GM19351 (cell line): ENCODE data around the gene CACNA1C.

Experiments used
- ATAC-seq: cut with Tn5 transposase; IDR thresholded peaks from one replicate; pipeline ENCODE4 v1.9.1; 2021; ENCODE audit warnings: mild to moderate bottlenecking, moderate library complexity; ENCODE audit not compliant: unreplicated experiment

Gene CACNA1C

GRCh38 chr12:2633176-2633824 lies 580.5 kb downstream of the CACNA1C start:
- no peak for ATAC-seq

DNA sequence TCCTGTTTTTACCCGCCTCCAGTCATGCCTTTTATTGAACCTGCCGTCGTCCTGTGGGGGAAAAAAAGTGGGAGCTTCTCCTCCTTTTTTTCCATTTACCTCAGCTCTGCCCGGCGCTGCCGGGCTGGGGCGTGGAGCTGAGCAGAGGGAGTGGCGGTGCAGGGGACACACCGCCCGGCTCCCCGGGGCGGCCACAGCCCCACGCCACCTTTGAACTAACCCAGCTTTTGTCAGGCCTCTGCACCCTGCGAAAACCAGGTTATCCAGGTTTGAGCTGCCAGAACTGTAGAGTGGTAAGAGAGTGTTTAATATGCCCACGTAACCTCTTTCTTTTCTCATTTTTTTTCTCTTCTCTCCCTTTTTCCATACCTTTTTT lies 581.0 kb downstream of the CACNA1C start:
- ATAC-seq, result no peak

- no peak for ATAC-seq
These were observed 581.7 kb downstream of the CACNA1C start for GRCh38 chr12:2634471-2634870.

DNA sequence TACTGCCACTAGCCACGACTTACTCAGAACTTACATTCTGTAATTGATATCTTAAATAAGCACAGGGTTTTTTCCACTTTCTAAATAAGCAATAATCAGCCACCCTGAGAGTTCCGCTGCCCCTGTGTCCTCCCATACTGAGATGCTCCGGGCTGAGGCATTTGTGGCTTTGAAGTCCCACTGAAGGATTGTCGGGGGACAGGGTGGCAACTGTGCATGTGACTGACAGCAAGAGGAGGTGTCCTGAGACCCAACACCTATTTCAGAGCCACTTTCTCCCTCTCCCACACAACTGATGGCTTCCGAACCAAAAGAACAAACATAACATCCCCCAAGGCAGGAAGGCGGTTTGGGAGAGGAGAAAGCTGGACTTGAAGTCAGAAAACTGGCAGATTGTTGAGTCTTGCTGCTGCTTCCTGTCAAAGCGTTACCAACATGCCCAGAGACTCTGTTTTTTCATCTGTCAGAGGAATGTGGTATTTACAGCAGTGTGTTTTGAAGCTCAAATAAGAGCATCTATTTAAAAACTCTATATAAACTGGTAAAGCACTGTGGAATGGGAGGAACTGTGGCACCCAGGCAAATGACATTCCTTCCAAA lies 584.1 kb downstream of the CACNA1C start:
- ATAC-seq, result no peak

GRCh38 chr12:2637371-2637770 lies 584.6 kb downstream of the CACNA1C start:
- no peak for ATAC-seq

- no peak for ATAC-seq
These were observed 585.7 kb downstream of the CACNA1C start for GRCh38 chr12:2638273-2639019.

- no peak for ATAC-seq
These were observed 586.2 kb downstream of the CACNA1C start for GRCh38 chr12:2639020-2639298.

GRCh38 chr12:2640281-2640680 lies 587.5 kb downstream of the CACNA1C start:
- ATAC-seq, result no peak

DNA sequence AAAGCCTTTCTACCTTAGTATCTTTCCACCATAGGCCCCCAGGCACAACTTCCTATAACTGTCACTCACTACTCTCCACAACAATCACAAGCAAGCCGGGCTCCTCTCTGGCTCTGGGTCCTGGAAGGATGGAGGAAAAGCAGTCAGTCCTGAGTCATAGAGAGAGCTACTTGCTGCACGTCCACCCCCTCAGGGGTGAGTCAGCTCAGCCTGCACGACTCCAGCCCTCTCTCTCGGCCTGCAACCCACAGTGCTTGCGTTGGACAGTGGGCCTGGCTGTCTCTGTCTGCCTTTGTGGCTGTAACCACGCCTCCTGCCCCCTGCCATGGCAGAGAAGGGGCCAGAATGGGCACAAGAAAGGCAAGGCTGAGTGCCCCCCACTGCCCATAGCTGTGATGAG lies 587.9 kb downstream of the CACNA1C start:
- no peak for ATAC-seq

DNA sequence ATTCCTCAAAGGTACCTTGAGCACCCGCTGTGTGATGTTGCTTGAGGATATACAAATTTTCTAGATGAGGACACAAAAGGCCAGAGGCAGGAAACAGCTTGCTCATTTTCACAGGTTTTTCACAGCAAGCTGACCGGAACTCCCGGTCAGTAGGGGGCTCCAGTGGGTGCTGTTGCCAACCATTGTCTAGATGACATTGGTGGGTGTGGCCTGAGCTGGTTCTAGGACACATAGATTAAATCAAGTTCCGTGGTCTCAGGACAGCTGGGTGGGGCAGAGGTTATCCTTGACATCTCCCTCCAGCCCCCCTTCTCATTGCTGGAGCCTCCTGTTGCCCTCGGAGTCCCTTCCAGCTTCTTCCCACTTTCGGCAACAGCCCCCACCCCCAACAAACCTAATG lies 588.4 kb downstream of the CACNA1C start:
- ATAC-seq, result no peak

DNA sequence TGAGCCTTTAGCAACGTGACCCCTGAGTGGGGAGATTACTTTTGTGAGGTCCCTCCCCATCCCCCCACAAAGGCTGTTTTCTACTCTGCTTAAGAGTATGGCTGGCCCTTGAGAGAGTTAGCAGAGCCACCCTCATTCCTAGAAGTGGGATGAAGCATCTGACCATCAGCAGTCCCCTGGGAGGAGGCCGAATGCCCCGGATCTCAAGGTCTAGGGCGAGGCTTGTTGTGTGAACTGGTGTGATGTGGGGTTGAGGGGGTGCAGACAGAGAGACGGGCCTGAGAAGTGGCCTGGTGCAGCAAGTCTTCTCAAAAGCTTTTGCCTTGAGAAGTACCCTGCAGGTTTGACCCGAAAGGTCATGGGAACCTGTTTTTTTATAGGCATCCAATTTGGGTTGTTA lies 589.0 kb downstream of the CACNA1C start:
- no peak for ATAC-seq

DNA sequence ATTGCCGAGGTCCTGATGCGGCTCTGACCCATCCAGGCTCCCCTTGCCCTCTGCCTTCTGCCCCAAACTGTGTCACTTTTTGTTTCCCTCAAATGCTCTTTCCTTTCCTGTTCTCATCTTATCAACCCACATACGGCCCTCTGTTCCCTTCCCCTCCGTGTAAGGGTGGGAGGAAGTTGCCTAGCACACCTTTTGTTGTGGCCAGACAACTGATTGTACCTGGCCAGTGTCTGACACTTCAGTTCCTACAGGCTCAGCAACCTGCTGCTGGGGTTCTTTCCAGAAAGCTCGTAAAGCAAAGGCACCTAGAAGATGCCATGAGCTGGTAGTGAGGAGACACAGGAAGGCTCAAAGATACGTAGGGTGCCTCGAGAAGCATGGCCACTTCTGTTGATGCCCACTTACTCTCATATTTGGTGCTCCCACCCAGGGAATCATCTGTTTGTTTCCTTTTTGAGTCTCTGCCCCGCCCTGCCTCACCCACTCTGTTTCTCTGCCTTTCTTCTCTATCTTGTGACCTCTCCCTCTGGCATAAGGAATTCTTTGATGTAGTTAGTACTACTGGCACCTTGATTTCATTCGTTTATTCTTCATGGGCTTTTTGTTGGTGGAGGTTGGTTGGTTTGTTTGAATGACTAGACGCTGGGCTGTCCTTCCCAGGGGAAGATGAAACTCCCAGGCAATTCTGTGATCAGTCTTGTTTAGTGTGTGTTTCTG lies 589.5 kb downstream of the CACNA1C start:
- no peak for ATAC-seq

DNA sequence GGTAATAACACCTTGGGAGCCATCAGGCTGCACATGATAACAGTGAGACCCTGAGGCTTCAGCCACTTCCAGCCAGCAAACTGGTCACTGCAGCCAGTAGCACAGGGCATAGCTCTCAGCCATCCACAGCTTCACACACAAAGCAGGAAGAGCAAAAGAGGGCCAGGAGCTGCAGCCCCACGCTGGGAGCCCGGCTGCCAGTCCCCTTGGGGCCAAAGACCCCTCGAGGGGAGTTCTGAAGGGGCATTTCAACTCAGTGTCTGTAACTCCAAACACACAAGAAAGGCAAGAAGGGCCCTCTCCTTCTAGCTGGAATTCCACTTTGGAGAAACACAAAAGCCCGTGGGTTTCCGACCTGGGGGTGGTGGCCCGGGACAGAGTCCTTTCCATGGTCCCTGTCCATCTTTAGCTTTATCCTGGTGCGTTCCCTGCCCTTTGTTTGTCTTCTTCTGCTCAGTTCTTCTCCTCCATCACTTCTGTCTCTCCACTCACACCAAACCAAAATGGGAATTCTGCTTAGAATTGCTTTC lies 590.2 kb downstream of the CACNA1C start:
- no peak for ATAC-seq

DNA sequence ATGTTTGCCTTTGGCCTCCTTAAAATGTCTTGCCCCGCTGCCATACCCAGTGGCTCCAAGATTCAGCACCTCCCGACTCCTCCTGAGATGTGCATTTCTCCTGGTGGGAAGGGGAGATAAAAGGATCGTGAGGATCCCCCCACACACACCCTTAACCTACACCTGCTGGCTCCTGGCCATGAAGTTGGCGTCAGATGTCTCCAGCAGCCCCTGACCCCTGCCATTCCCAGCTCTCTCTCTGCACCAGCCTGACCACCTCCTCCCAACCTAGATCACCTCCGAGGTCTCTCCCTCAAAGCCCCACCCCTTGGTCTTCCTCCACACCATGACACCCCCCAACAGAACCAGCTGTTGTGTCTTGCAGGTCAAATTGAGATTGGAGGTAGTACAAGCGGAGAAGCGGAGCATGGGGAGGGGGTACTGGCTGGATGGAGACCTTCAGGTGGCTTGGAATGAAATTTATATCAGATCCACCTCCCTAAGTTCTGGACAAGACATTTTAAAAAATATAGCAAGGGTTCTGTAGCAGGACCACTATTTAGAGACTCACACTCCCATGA lies 590.9 kb downstream of the CACNA1C start:
- ATAC-seq, result no peak

DNA sequence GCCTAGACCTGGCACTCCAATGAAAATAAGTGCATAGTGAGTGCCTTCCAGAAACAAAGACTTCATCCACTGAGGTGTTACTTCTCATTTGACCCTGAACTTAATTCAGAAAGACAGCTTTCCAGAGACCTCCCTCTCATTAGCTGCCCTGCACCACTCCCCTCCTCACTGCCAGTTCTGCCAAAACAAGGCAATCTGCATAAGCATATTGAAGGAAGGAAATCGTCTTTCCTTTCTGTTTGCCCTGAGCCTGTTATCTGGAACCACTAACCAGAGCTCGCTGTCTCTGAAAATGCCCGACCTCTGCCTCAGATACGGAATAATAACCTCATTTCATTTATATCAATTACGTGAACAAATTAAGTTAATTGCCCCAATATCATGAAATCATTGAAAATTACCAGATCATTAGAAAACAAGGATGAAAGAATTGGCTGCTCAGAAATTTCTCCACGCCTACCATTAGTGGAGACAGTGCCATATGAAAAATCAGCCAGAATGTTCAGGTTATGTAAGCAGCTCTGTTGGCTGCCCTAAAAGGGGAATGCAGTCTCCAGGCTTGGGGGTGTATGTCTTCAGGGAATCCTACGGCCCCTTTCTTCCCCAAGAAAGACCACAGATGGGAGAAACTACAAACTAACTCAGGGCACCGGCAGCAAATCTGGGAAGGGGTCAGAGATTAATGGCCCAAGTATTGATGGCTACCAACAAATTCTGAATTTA lies 592.1 kb downstream of the CACNA1C start:
- no peak for ATAC-seq

DNA sequence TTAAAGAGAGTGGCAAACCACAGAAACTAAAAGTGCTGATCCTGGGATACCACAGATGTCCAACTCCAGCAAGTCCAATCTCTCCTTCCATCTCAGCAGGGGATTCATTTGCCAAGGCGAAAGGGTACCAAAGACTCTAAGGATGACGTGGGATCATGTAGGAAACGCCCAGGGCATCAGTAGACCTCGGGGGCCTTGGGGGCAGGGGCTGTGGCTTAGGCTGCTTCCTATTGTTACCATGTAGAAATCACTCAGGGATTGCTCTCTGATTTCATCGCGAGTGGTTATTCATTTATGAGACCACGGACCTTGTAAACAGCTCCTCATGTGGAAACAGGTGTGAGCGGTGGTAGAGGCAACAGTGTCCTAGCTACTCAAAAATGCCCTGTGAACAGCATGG lies 592.7 kb downstream of the CACNA1C start:
- no peak for ATAC-seq

GRCh38 chr12:2646341-2646740 lies 593.6 kb downstream of the CACNA1C start:
- ATAC-seq, result no peak

DNA sequence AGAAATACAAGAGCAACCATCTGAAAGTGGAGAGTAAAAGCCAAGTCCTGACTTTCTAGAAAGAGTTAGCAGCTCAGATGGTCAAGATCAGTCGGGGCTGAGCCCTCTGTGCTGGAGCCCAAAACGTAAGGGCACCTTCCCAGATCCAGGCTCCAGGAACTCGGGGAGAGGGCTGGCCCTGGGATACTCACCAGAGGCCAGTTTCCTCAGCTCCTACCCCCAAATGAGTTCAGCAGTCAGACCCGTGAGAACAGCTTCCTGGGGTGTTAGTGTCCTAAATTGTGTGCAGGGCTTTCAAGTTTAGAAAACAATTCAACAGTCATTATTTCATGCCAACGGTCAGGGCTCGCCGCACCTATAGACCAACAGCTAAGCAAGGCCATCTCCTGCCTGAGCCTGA lies 594.4 kb downstream of the CACNA1C start:
- ATAC-seq, result no peak

GRCh38 chr12:2648406-2648805 lies 595.6 kb downstream of the CACNA1C start:
- no peak for ATAC-seq

GRCh38 chr12:2649201-2650030 lies 596.6 kb downstream of the CACNA1C start:
- ATAC-seq, result no peak
